ENCODE measurements around the gene UTP11.
"Not testable (repeated sequence)": the region's sequence is repeated elsewhere in the genome, so short reads cannot be mapped to it uniquely, and the experiment has no call there.

Gene UTP11

DNA sequence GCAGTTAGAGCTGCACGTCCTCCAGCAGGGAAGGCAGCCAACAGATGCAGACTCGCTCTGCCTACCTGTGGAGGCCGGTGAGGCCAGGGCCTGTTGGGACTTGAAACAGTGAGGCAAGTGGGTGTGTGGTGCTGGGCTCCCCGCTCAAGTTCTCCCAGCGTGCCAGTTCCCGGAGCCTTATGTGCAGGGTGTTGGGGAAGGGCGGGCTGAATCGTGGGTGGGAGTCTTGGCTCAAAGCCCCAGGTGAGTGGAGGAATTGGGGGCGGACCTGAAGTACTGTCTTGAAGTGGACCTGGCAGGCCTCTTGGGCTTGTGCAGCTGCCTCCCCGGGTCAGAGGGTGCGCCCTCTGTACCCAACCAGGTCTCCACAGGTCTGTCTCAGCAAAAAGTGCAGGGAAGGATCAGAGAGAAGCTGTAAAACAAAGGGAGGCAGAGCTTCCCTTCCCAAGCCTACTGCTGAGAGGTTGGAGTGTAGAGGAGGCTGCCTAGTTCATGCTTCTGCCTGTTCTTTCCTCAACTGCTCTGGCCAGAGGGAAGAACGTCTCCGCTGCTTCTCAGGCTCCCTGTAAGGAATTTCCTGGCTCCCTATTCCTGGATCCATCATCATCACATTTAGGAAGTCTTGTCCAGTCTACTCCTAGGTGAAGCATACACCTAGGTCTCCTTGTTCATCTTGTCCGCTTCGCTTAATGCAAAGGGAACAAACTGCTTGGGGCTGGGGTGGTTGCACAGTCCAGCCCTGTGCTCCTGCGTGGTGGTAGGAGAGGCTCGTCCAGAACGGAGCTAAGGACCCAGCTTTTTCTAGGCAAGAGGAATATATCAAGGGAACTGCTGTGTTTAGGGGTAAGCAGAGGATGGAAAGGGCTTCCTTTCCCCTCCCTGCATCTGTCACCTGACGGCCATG, 14.9 kb downstream of the UTP11 start:
- no peak for DNase-seq (ENCODE audit: low read depth)

DNA sequence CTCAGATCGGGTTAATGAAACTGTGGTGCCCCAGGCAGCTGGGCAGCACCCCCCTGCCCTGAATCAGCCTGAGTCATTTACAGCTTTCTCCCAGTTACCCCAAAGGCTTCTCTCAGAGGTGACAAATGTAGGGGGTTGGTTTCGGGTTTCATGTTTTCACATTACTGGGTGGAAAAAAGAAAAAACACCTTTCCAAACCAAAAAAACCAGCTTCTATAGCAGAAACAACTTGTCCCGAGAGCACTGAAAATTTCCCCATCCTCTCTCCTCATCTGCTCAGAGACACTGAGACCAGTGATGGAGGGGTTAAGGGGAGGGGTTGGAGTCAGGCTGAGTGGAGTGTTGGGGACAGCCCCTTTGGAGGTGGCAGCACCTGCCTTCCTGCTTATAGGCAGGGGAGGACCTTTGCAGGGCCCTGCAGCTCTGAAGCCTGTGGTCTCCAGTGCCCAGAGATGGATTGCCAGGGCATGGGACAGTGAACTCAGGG, 15.6 kb downstream of the UTP11 start:
- no peak for DNase-seq (ENCODE audit: low read depth)

DNA sequence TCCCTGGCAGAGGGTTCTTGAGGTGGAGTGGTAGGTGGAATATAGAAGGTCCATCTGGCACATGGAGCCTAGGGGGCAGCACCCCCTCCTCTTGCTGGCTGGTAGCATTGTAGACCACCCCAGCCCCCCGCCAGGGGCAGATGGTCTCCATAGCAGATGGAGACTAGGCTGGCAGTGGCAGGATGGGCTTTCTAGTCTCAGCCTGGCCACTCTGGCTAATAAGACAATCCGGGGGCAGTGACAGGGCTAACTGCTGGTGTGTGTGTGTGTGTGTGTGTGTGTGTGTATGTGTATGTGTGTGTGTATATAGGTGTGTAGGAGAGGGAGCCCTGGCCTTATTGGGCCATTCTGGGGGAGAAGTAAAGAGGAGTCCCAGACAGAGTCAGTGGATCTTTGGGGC, 16.1 kb downstream of the UTP11 start:
- no peak for DNase-seq (ENCODE audit: low read depth)

DNA sequence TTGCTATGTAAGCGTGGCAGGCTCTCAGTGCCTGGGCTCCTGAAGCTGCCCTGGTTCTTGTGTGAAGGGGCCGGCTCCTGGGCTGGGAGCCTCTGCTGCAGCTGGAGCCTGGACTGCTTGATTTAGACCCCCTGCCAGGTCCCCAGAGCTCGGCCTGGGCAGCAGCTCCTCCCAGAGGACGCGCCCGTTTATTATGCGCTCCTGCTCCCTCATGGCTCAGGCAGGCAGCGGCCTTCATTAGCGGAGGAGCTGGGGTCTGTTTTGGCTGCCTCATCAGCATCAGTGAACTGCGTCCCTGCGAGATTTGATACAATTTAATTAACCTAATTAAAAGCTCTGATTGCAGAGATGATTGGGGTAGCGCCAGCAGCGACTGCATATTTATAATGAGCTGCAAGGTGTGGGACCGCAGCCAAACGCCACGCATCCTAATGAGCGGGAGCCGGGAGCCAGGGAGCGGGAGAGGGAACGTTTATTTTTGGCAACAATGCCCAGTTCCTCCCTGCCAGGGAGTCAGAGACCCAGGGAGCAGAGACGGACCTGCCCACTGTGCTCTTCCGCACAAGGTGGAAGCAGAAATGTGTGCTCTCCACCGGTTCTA, 16.6 kb downstream of the UTP11 start:
- no peak for DNase-seq (ENCODE audit: low read depth)

DNA sequence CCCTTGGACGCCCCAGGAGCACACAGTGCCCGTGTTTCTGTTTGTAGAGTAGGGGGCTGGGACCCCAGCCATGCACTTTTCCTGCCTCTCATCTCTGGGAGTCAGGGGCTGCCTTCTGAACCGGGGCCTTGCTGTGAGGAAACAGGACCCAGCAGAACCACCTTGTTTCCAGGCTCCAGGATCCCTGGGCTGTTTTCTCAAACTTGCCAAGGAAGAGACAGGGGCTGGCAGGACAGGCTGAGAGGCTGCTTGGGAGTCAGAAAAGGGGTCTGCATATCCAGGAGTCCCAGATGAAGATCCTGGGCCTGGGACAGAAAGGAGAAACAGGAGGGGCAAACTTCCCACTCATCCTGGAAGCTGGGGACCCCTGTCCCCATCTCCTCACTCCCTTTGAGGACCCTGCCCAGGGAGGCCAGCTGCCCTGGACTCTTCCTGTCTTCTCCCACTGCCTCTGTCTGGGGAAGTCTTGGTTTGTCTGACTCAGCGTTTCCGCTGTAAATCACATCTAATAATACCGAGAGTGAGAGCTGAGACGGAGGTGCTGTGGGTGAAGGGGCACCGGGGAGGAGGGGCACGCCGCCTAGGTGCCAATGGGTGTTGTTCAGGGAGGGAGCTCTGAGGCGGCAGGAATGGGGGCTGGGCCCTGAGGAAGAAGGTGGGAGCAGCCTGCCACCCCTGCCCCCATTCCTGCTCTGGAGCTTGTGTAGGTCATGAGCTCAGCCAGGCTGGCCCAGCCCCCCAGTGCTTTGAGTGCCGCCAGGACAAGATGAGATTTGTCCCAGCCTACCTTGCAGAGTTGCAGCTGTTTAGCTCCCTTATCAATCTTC, 17.4 kb downstream of the UTP11 start:
- no peak for DNase-seq (ENCODE audit: low read depth)

DNA sequence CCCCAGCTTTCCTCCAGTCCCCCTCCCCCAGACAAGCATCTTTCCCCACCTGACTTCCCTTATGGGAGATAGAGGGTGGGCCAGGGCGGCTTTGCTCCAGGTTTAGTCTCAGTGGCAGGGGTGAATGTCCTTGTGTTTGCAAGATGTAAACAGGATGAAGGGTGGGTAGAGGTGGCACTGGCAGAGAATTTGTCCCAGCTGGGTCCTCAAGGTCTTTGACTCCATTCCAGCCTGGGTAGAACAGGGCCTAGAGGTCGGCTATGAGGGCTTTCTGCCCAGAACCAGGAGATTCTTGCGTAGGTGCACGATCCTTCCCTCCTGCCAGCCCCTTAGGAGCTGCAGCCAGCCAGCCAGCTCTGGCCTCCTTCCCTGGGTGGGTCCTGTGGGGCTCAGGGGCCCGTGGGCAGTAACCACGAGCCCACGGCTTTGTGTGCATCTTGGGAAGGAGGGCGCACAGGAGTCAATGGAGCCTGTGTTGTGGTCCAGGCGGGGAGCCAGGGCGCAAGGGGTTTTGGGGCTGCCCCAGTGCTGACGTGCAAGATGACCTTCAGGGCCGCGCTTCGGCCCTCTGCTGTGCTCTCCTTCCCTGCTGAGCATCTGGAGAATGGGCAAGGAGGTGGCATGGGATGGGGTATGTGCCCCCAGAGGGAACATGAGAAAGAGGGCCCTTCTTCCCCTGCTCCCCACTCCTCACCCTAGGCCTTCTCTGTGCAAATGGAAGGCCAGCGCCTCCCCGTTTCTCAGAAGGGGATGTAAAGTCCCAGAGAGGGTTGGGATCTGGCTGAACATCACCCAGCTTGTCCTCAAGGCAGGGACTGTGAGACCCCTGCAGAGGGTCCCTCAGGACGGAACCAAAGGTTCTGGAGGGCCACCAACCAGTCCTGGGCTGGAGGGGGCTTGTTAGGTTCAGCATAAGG, 18.3 kb downstream of the UTP11 start:
- DNase-seq (ENCODE audit: low read depth), result no peak

DNA sequence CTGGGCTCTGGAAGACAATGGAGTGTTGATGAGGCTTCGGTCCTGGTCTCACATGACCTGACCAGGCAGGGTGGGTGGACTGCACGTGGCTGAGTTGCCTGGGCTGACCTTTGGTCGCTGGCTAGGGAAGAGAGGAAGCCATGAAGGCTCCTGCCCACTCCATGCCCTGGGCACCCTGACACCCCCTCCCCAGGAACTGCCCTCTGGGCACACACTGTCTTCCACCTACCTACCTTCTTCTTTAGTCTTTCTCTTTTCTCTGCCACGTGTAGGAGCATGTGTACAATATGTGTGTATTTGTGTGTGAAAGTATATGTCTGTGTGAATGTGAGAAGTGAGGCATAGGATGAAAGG, 19.0 kb downstream of the UTP11 start:
- no peak for DNase-seq (ENCODE audit: low read depth)

DNA sequence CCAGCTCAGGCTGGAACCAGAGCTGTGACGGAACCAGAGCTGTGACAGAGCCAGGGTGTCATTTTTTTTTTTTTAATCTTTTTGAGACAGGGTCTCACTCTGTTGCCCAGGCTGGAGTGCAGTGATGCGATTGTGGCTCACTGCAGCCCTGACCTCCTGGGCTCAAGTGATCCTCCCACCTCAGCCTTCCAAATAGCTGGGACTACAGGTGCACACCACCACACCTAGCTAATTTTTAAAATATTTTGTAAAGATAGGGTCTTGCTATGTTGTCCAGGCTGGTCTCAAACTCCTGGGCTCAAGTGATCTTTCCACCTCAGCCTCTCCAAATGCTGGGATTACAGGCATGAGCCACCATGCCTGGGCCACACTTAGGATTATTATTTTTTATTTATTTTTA, 20.5 kb downstream of the UTP11 start:
- DNase-seq (ENCODE audit: low read depth), result not testable (repeated sequence)

DNA sequence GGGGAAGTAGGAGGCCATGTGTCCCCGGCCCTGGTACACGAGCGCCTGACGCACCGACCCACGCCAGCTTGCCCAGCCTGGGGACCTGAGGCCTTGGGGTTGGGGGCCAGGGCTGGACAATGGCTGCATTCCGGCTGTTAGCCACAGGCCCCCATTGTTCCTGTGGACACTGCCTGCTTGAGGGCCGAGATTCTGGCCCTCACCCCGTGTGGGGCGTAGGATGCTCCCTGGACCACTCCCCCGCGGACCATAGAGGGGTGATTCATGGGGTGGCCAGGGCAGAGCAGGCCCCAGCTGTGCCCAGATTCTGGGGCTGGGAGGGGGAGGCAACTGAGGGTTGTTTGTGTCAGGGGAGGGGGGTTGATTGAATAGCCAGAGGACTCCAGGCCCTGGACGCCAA, 22.3 kb downstream of the UTP11 start:
- DNase-seq (ENCODE audit: low read depth), result no peak

DNA sequence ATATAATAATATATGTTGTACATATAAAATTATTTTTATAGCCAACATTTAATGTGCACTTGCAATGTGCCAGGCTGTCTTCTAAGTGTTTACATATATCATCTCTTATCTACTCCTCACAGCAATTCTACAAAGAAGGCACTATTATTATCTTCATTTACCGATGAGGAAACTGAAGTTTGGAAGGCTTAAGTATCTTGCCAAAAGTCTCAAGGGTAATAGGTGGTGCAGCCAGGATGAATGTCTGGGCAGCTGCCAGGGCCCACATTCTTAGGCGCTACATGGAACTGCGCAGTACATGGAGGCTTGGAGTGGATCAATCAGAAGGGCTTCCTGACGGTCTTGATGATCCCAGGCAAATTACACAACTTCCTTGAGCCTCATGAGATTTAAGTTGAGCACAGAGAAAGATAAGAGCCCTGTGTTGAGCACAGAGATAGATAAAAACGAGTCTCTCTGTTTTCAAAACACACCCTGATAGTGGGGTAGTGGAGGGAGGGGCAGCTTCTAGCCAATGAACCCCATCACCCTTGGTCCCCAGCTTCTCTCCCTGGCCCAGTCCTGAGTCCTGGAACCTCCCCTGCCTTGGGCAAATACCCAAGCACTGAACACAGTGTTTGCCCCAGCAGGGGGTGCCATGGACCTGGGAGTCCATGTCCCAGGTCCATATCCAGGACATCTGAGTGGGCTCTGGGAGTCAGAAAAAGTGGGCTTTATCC, 24.8 kb downstream of the UTP11 start:
- no peak for DNase-seq (ENCODE audit: low read depth)

DNA sequence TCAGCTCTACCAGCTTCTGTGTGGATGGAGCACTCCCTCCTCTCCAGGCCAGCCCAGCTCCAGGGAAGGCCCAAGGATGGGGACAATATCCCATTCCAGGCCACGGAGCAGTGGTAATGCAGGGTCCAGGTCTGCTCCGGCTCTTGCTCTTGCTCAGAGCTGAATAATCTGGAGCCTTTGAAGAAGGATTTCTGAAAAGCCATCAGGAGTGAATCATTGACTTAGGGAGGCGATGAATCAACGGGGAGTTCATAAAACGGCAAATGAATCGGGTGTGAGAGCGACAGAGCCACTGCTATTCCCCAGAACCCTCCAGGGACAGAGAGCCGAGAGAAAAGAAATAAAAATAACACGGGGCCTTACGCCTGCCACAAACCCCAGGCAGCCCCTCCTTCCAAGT, 26.3 kb downstream of the UTP11 start:
- DNase-seq (ENCODE audit: low read depth), result no peak

DNA sequence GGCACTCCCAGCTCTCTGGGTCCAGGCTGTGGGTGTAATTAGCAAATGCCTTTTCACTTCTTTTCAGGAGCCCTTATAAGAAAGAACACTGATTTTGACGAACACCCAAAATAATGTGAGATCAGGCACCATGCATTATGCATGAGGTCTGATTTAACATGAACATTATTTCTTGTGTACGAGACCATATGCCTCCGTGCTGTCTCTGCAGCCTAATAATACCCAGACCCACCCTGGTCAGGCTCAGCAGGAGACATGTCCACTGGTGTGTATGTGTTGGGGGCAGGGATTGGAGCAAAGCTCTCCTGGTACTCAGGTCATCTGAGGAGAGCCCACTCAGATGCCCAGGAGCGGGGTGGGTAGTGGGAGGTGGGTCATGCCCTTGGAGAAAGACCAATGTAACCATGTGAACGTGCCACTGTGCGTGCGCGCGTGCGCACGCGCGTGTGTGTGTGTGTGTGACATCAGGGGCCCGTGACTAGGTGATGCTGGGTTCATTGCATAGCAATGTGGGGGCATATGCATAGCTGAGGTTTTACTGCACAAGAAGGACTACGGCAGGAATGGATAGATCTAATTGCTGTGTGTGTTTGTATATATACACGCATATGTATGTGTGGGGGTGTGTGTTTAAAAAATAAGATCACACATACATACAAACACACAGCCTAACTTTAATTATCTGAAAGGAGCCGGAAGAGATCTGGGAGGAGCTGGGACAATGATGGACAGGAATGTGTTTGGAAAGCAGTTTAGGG, 27.0 kb downstream of the UTP11 start:
- DNase-seq (ENCODE audit: low read depth), result no peak

DNA sequence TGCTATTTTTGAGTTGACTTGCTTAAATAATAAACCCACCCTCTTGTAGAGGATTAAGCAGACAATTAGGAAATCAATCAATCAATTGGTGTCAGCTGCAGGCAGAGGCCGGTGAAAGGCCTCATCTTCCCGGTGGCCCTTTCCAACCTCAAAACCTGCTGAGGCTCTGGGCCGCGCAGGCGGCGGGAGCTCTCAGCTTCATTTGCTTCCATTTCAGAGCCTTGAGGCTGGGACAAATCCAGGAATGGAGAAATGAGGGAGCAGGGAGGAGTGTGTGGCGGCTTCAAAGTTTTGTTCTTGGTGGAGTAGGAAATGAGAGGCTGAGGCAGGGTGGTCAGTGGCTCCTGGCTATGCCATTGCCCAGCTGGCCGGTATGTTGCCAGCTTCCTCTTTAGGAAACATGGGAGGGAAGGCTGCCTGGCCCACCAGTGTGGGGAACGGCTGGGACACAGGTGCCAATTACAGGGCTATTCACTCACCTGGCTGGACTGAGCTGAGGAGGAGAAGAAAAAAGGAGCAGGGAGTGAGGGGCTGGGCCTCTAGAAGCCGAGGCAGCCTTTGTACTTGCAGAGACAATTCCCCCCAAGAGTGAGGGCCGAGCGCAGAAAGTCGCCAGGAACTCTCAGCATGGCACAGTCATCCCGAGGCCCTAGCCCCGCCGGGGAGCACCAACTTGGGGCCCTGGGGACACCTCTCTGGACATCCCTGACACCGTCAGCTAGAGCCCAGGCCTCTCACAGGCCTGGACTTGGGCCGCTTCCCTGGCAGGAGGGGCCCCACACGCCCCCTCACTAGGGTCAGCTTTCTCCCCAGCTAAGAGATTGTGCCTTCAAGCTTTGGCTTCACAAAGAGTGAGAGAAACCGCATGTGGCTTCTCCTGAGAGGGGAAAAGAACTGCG, 29.7 kb downstream of the UTP11 start:
- DNase-seq (ENCODE audit: low read depth), result no peak

DNA sequence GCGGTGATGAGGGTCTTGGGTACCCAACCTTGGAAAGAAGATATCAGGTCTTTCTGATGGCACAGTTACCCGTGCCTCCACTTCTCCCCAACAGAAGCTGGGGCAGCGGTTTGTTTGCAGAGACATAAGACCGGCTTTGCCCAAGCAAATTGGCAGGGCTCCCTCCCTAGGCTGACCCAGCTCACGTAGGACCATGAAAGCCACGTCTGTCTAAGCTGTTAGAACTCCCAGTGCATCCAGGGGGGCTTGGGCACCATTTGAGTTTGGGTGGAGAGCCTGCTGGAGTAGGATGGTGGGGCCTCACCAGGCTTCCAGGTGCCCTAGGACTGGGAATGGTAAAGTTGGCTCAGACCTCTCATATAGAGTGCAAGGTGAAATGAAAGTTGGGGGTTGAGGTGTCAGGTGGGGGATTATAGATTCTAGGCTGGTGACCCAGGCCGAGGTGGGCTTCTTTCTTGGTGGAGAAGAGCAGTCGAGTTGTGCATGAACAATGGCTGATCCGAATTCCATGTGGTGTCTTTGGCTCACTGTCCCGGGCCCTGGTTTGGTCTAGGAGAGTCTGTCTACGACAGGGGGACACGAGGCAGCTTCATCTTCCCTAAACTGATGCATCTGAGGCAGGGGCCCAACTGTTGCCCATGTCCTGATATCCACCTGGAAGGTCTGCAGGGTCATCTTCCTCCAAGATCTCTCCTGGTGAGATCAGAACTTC, 30.7 kb downstream of the UTP11 start:
- DNase-seq (ENCODE audit: low read depth), result no peak

DNA sequence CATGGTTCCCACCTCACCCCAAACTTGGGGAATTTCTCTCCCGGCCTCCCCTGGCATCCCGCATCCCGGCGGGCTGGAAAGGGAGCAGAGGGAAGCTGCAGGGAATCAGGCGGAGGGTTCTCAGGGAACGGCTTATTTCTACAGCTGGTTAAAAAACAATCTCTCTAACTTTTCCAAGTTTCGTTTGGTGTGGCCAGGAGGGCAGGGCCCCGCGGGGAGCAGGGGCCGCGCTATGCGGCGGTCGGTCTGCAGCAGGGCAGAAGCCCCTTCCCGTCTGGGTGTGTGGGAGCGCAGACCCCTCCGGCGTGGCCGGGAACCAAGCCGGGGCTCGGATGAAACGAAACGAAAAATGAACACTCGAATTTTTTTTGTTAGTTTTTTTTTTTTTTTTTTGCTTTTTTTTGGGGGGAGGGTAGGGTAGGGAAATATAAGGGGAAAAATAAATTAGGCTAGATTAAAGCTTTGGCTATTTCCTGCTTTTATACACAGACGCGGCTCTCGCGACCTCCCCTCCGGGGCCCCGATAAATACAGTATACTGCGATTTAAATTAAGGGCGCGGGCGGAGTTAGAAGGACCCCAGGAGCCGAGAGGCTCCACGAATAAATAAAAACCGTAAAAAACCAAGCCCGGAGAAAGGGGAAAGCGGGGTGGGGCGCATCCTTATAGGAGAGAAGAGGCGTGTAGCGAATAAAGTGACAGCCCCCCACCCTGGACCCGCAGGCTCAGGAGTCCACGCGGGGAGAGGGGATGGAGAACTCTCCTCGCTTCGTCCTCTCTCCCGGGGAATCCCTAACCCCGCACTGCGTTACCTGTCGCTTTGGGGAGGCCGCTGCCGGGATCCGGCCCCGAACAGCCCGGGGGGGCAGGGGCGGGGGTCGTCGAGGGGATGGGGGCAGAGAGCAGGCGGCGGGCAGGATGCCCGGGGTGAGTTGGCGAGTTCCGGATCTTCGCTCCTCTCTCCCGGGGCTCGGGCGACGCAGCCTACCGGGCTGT, 32.0 kb downstream of the UTP11 start:
- no peak for DNase-seq (ENCODE audit: low read depth)

DNA sequence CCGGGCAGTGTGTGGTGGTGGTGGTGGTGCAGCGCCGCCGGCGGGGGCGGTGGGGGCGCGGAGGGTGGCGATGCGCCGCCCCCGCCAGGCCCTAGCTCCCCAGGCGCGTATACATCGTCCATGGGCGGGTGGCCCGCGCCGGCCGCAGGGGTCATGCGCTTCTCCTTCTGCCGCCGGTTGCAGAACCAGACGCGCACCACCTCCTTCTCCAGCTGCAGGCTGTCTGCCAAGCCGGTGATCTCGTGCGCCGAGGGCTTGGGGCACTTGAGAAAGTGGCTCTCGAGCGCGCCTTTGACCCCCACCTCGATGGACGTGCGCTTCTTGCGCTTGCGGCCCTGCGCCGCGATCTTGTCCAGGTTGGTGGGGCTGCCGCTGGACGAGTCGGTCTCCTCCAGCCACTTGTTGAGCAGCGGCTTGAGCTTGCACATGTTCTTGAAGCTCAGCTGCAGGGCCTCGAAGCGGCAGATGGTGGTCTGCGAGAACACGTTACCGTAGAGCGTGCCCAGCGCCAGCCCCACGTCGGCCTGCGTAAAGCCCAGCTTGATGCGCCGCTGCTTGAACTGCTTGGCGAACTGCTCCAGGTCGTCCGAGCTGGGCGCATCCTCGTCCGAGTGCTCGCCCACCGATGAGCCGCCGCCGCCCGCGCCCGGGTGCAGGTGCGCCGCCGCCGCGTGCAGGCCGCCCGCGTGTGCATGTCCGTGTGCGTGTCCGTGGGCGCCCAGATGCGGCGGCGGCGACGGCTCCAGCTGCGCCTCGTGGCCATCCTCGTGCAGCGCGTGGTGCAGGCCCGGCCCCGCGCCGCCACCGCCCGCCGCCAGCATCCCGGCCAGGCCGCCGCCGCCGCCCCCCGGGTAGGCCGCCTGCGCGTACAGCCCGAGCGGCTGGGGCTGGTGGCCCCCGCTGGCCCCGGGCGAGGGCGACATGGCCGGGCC, 33.1 kb downstream of the UTP11 start:
- DNase-seq (ENCODE audit: low read depth), result no peak

All from HS-27A (cell line).